ENCODE data around the gene KRT9.
"Not testable (repeated sequence)": the region's sequence is repeated elsewhere in the genome, so short reads cannot be mapped to it uniquely, and the experiment has no call there.

KRT9 gene

GRCh38 chr17:41571561-41572434, at the start of gene KRT9:
KRT9 (minus strand) TSS chr17:41572059; CDS start chr17:41571992, 67 bp downstream.
- no peak for DNase-seq

DNA sequence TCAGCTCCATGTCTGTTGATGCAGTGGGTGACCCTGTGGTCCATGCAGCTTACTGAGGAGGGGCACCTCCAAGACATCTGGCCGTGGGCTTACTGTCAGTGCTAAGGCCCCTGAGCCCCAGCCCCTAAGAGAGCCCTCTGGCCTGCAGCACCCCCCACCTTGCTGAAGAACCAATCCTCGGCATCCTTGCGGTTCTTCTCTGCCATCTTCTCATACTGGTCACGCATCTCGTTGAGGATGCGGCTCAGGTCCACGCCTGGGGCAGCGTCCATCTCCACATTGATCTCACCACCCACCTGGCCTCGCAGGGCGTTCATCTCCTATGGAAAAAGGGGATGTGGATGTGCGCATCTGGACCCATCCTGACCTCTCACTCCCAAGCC, 49.6 kb upstream of the KRT9 start:
- not testable (repeated sequence) for DNase-seq

DNA sequence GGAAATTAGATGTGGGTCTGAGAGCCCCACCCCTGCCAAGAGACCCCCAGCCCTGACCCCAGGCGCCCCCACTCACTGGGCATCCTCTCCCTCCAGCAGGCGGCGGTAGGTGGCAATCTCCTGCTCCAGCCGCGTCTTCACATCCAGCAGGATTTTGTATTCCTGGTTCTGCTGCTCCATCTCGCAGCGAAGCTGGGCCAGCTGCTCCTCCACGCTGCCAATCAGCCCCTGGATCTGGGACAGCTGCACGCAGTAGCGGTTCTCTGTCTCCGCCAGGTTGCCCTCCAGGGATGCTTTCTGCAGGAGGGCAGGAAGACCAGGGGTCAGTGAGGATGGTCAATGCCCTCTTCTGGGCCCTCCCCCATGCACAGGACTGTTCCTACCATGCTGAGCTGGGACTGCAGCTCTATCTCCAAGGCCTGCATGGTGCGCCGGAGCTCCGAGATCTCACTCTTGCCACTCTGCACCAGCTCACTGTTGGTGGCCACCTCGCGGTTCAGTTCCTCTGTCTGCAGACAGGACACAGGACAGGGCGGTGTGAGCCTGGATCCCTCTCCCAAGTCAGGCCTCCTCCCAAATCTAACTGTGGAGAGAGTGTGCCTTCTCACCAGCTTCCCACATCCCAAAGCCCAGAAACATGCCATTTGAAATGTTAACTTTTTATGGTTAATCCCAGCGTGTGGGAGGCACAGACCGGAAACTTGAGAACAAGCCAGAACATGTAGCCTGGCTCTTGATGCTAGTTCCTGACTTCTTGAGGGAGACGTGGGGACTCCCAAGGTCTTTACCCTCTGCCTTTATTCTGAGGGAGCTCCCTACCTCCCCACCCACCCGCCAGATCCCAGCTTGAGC, 49.0 kb upstream of the KRT9 start:
- DNase-seq, result no peak

DNA sequence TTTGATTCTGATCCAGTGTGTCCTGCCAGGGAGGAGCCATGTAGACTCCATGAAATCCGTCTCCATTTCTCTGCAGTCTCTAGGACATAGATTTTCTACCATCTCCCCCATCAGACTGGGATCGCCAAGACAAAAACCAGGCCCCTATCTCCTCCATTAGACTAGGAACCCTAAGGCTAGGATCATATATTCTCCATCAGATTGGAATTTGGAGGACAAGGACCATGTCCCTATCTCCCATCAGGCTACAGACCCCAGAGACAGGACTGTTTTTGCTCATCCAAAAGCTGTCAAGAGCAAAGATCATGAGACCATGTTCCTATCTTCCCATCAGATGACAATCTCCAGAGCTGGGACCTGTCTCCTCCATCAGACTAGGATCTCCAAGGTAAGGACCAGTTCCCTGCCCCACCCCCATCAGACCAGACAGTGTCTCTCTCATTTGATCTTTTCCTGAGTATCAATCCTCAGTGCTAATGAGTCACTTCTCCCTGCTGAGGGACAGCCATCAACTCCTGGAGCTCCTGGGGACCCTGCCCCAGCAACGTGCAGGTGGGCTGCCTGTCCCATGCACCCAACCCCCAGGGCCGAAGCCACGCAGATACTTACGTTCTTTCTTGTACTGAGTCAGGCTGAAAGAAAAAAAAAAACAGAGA, 48.2 kb upstream of the KRT9 start:
- DNase-seq, result not testable (repeated sequence)

DNA sequence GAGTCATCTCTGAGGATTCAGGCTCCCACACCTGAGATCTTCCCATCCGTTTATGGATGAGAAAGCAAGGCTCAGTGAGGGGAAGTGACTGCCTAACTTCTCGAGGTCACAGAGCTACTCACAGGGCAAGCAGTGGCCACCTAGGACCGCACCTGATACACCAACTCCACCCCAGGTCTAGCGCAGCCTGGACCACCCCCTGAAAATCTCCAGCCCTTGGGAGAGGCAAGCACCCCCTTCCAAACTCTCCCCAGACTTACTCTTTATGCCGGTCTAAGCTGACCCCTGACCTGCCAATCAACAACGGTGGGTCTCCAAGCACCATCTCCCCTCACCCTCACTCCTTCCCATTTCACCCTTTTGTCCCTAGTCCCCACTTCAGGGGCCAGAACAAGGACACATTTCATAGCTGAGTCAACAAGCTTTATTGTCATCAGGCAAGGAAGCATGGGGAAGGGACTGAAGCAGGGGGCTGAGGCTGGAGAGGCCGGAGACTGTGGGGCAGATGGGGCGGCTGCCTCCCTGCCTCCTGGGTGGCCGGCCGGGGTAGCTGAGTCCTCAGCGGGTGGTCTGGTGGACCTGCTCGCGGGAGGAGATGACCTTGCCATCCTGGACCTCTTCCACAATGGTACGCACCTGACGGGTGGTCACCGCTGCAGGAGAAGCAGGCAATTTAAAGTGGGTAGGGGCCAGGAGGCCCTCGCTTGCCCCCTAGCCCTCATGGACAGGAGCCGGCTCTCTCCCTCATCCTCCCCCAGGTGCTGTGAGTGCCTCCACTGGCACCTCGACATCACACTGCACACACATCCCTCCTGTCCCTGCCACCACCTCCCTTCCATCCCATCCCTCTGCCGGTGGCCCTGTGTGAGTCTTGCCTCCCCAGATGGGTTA, 47.4 kb upstream of the KRT9 start:
- DNase-seq, result no peak

DNA sequence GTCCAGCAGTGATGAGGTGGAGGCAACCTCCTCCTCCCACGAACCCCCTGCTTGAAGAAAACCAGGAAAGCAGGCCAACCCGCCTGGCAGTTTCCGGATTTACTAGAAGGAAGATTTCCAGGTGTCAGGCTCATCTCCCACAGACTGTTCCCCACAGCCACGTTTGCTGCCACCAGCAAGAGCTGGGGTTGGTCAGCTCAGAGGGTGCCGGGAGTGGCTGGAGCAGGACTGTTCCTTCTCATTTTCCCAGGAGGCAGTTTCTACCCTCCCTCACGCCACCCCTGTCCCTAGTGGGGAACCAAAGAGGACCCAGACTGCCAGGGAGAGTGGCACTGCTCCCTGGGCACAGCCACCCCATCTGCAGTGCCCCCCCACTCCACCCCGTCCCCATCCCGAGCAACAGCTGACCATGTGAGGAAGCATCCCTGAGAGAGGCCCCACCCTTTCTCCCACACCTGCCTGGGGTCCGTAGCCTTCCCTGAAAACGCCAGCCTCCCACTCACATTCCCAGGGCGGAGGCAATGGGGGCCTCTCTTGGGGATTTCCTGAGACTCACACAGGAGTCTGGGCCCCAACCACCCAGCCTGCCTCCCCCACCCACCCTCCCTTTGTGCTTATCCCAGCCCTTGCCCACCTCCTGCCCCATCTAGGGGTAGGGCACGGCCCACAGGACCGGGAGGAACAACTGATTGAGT, 46.6 kb upstream of the KRT9 start:
- DNase-seq, result no peak

DNA sequence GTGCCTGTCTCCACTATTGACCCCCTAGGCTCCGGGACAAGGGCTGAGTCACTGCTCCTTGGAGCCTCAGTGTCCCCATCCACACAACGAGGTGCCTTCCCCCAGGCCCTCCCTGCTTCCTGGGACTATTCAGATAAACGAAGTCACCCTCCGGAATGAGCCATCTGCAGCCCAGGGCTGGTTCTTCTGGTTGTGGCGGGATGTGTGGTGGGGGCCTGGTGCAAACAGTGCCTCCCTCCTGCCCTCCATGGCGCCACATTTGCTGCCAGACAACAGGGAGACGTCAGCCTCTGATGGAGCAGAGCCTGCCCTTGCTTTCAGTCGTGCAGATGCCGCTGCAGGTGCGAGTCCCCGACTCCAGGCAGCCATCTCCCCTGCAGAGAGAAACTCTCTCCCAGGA, 45.8 kb upstream of the KRT9 start:
- no peak for DNase-seq

DNA sequence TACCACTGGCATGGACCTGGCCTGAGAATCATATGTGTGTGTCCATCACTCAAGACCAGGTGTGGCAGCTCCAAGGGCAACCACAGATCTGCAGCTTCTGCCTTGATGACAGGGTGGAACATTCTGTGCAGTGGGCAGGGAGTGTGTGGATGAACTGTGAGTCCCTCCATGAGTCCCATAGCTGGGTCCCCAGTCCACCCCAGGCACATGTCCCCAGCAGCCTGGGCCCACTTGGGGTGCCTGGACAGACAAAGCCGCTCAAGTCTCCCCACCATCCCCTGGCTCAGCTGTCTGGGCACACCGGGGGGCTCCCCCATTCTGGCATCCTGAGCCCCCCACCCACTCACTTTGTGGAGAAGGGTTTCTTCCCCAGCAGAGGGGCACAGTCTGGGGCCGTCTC, 45.3 kb upstream of the KRT9 start:
- no peak for DNase-seq

GRCh38 chr17:41616486-41616885, 44.6 kb upstream of the KRT9 start:
- not testable (repeated sequence) for DNase-seq

DNA sequence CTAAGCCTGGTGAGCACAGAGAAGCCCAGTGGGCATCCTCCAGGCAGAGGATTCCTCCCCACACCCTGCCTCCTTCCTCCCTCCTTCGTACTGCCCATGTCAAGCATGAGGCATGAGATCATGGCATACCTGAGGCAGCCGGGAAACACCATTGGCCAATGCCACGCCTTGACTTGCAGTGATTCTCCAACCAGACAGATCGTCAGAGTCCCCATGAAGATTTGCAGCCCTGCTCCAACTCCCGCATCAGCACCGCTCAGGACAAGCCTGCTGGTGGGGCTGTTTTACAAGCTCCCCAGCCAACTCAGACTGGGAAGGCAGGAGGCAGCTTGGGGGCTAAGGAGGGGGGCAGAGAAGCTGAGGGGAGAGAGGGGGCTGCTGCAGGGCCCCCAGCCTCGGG, 43.6 kb upstream of the KRT9 start:
- DNase-seq, result no peak

GRCh38 chr17:41614767-41615166, 42.9 kb upstream of the KRT9 start:
- DNase-seq, result not testable (repeated sequence)

- no peak for DNase-seq
Measured at GRCh38 chr17:41614098-41614497, 42.2 kb upstream of the KRT9 start.

DNA sequence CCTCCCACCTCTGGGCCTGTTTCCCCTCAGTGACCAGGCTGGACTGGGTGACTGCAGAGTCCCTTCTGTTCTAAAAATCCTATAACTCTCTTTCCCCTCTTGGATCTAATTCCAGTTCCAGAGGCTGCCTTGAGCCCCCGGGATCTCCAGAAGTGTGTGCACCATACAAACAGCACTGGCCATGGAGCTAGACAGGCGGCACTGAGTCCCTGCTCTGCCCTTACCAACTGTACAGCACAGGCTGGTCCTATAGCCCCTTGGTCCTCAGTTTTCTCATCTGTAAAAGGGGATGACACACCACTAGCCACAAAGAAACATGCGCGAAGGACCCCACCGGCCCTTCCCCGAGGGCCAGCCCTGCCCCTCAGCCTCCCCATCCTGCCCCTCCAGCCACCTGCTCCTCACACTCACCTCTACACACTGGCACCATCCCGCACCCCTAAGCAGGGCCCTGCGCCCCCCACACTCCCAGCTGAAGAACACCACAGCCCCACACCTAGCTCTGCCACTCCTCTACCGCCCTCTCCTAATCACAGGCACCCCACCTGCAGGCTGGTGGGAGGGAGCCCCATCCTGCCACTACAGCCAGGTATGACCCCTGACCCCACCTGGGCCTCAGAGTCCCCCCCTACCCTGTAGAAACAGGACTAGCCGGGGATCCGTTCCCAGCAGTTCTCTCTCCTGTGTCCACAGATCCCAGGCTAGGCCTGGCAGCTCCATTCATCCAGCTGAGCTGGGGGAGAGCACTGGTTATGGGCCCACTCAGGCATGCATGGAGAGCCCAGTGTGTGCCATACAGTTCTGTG, 41.6 kb upstream of the KRT9 start:
- DNase-seq, result no peak

GRCh38 chr17:41612376-41613160, 40.7 kb upstream of the KRT9 start, which contains the start of gene KRT16:
KRT16 (minus strand) TSS chr17:41612767; CDS start chr17:41612688, 79 bp downstream.
- DNase-seq, result not testable (repeated sequence)

DNA sequence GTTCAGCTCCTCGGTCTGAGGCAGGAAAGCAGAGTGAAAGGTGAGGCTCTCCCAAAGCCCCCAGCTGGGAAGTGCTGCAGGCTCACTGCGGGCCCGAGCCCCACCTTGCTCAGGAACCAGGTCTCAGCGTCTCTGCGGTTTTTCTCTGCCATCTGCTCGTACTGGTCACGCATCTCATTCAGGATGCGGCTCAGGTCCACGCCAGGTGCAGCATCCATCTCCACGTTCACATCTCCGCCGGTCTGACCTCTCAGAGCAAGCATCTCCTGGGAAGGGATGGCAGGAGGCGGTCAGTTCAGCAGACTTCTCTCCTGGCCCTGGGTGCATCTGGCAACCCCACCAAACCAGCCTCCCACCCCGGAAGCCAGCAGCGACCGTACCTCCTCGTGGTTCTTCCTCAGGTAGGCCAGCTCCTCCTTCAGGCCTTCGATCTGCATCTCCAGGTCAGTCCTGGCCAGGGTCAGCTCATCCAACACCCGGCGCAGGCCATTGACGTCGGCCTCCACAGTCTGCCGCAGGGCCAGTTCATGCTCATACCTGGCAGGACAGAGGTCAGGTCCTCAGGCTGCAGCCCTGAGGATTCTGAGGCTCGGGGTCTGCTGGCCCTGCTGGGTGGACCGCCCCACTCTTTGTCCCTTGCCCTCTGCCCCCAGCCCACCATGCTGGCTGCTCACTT, 39.2 kb upstream of the KRT9 start:
- no peak for DNase-seq

DNA sequence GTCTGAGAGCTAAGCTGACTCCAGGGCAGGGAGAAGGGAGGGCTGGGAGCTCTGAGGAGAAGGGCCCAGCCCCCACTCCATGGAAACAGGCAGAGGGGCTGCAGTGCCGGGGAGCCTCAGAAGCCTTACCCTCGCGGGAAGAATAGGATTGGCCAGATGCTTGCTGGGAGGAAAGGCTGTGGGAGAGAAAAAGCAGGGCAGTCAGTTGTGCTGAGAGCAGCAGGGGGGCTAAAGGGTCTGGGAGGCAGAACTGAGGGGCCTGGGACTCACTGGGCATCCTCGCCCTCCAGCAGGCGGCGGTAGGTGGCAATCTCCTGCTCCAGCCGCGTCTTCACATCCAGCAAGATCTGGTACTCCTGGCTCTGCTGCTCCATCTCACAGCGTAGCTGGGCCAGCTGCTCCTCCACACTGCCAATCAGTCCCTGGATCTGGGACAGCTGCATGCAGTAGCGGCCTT, 38.2 kb upstream of the KRT9 start:
- DNase-seq, result not testable (repeated sequence)

- DNase-seq, result not testable (repeated sequence)
Measured at GRCh38 chr17:41606930-41607329, 35.1 kb upstream of the KRT9 start.

- DNase-seq, result no peak
Measured at GRCh38 chr17:41602524-41602923, 30.7 kb upstream of the KRT9 start.

GRCh38 chr17:41600318-41600717, 28.5 kb upstream of the KRT9 start:
- no peak for DNase-seq

All from DMS 273 treated with DMSO at 0.1 percent for 48 hours (cell line).